ENCODE results near the gene SYCP2.
"Not testable (repeated sequence)": the region's sequence is repeated elsewhere in the genome, so short reads cannot be mapped to it uniquely, and the experiment has no call there.

SYCP2 gene

DNA sequence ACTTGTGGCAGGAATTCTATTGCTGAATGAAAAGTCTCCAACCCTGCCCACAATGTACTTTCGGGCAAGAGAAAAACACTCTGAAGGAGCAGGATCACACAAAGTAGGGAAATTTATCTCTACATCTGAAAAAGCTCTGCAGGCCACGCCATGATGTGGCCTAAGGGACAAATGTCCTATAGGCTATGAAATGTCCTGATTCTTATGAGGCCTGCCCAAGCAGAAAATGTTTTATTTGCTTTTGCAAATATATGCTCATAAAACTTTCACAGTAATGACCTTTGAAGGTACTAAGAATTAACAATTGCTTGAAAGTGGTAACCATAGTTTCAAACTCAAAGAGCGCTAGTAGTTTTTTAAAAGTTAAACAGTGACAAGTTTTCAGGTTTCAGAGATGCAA lies 31.0 kb downstream of the SYCP2 start:
- DNase-seq = no peak

DNA sequence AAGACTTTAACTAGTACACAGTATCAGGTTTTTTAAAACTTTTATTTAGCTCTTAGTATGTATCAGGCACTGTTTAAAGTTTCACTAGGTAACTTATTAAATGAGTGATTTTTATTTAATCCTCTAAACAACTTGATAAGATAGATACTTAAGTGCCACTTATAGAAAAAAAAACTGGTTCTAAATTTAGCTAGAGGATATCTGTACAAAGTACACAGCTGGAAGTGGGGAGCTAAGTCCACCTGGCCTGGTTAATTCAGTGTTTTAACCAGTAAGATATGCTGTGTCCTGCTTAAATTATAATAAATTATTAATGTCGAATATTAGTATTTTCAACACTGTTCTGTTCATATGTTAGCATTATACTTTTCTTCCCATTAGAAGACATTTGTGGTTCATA lies 37.5 kb downstream of the SYCP2 start:
- DNase-seq = no peak

DNA sequence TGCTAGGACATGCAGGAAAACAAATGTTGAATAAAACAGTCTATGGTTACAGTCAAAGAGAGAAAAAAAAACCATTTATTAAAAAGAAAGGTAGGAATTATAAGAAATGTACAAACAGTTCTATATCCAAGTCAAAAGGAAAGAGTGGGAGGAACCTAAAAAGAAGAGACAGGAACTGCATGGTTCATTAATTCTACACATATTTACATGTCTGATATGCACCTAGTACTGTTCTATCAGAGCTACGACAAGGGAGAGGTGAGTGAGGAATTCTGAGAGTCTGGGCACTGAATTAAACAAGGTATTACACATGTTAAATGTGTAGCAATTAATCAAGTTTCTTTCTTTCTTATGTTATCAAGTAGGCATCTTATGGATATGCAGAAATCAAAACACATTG lies 41.9 kb downstream of the SYCP2 start:
- no peak for DNase-seq

GRCh38 chr20:59890035-59890434 lies 43.4 kb downstream of the SYCP2 start:
- not testable (repeated sequence) for DNase-seq

GRCh38 chr20:59888050-59888449 lies 45.4 kb downstream of the SYCP2 start:
- no peak for DNase-seq

DNA sequence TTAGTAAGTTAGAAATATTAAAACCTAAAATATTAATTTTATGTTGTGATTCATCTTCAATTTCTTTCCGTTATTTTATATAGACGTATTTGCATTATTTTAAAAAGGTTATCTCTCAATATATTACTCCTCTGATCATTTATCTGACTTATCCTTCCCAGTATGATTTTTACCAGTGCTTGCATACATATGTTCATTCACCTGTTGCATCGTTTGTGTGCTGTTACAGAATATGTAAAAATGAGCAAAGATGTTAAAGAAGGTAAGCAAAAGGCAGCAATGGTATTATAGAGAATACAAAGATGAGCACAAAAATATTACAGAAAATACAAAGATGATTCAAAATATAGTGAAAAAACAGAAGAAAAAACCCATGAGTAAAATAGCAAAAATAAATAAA lies 48.9 kb downstream of the SYCP2 start:
- no peak for DNase-seq

GRCh38 chr20:59880198-59880597 lies 53.2 kb downstream of the SYCP2 start:
- DNase-seq = no peak

DNA sequence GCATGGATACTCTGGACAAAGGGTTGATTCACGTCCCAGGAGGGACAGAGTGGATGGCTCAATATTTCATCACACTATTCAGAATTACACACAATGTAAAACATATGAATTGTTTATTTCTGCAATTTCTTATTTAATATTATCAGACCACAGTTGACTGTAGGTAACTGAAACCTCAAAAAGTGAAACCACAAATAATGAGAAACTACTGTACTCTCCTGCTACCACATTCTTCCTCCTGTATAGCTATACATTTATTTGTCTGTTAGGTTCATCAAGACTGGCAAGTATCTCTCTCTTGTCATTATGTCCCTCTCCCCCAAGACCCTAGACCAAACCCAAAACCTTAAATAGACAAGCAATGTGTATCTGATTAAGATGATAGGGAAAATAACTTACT lies 60.0 kb downstream of the SYCP2 start:
- DNase-seq = no peak

- no peak for DNase-seq
Observed at GRCh38 chr20:59871096-59871495, 62.3 kb downstream of the SYCP2 start.

DNA sequence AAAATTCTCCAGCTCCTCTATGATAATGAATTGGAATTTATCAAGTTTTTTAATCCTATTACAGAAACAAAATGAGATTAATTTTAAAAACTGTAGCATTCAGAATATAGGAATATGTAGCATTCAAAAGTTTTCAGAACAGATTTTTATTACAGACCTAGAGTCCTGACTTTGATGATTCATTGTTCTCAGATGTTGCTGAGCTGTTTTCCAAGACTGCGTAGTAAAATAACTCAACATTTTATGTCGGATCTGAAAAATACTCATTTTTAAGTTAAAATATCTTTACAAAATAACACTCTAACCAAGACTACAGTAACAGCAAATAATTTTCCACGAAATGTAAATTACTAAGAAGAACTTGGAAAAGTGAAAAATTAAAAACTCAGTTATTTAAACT lies 67.1 kb downstream of the SYCP2 start:
- DNase-seq = no peak

DNA sequence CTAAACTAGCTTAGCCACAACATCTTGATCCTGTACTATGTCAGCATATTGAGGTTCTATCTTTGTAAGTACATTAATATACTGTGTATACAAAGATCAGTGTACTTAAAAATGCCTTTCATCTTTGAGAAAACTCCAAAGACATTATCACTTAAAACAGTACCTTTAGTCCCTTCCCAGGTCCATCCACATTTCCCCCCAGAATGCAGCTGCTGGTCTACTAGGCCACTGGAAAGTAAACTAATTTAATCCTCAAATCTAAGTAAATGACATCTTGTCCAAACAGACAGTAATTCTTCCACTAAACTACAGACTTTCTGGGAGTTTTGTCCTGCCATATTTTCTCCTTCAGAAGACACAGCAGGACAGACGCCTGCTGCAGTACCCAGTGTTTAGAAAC lies 68.7 kb downstream of the SYCP2 start:
- no peak for DNase-seq

GRCh38 chr20:59863058-59863457 lies 70.4 kb downstream of the SYCP2 start:
- DNase-seq = no peak

- no peak for DNase-seq
Observed at GRCh38 chr20:59861401-59861800, 72.0 kb downstream of the SYCP2 start.

DNA sequence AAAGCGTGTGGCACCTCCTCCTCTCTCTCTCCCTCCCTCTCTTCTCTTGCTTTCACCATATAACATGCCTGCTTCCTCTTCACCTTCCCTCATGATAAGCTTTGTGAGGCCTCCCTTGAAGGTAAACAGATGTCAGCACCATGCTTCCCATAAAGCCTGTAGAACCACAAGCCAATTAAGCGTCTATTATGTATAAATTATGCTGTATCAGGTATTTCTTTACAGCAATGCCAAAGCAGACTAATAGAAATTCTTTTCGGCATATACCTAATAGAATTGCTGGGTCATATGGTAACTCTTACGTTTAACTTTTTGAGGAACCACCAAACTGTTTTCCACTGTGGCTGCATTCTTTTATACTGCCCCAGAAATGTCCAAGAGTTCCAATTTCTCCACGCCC lies 75.0 kb downstream of the SYCP2 start:
- DNase-seq = no peak

DNA sequence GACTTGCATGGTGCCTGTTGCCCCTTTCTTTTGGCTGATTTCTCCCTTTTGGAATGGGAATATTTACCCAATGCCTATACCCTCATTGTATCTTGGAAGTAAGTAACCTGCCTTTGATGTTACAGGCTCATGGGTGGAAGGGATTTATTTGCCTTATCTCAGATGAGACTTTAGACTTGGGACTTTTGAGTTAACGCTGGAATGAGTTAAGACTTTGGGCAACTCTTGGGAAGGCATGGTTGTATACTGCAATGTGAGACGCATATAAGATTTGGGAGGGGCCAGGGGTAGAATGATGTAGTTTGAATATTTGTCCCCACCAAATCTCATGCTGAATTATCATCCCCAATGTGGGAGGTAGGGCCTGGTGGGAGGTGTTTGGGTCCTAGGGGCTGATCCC lies 75.5 kb downstream of the SYCP2 start:
- no peak for DNase-seq

GRCh38 chr20:59856941-59857340 lies 76.5 kb downstream of the SYCP2 start:
- not testable (repeated sequence) for DNase-seq

GRCh38 chr20:59856526-59856925 lies 76.9 kb downstream of the SYCP2 start:
- not testable (repeated sequence) for DNase-seq

DNA sequence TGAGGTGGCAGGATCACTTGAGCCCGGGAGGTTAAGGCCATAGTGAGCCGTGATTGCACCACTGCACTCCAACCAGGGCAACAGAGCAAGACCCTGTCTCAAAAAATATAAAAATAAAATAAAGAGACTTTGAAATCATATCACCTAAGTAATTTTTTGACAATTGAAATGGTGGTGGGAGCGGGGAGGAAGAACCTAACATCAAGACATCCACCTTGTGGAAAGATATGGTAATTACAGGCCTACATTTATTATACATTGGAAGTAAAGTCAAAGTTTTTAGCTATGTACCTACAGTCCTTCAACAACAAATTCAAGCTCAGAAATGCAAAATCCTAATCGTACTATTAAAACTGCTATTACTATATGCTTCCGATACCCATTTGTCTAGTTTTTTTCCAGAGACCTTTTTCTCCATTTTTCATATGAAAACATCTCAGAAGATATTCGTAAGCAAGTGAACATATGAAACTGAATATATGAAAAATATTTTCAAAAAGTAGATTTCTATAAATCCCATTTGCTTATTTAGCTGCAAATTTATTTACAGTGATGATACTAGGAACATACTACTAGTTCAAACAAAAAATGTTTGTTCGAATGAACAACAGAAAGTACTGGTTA lies 83.3 kb downstream of the SYCP2 start:
- DNase-seq = peak; percentile 28

DNA sequence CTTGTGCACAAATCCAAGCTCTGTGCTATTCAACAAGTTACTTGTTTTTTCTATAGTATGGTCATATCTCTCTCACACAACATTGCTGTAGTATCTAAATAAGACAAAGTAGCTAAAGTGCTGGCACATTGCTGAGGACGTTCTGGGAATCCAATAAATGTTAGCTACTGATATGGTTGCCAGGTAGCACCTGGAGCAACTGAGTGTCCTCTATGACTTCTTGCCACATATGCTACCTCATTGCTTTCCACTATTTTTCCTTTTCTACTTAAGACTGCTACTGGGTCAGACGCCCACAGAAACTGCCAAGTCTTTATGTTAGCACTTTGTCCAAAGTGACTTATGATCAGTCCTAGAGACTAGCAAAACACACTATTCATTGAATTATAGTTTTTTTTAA lies 85.3 kb downstream of the SYCP2 start:
- DNase-seq = no peak

GRCh38 chr20:59845472-59845871 lies 88.0 kb downstream of the SYCP2 start:
- DNase-seq = no peak

- no peak for DNase-seq
Observed at GRCh38 chr20:59839400-59839799, 94.0 kb downstream of the SYCP2 start.

GRCh38 chr20:59837623-59838394 lies 95.6 kb downstream of the SYCP2 start:
- no peak for DNase-seq

- no peak for DNase-seq
Observed at GRCh38 chr20:59836767-59837166, 96.7 kb downstream of the SYCP2 start.

- peak; percentile 82 for DNase-seq
Observed at GRCh38 chr20:59835448-59836395, 97.7 kb downstream of the SYCP2 start.
